Endothelial cell of umbilical vein (primary cell): ENCODE measurements around the gene DYRK1A. TPM values are rescaled to one million over a fixed set of nuclear protein-coding genes. Genes with fewer than 3 reads are reported as not detected.

Source experiments
- BruUV-seq: library from RNA; stranded (reverse); fragments of 400-500 nt; replicated peaks from 2 replicates; lab custom pipeline; 2021; lab: Mats Ljungman, UMichigan
- CTCF ChIA-PET: fragments of 300-600, 350-600 bp; sonication (Branson Sonifier 250); formaldehyde crosslinking; loops from one replicate; lab custom pipeline; 2021; ENCODE audit warnings: antibody characterized with exemption, inconsistent platforms; lab: Charles Lee
- POLR2A ChIA-PET: fragments of 300-600, 350-600 bp; sonication (Branson Sonifier 250); formaldehyde crosslinking; loops from one replicate; lab custom pipeline; 2021; ENCODE audit warnings: antibody characterized with exemption, inconsistent platforms; lab: Charles Lee
- DNase-seq: peaks from one replicate; pipeline ENCODE4 v3.0.0-alpha.2; 2011; ENCODE audit warnings: low read depth, low spot score
- FAIRE-seq: peaks from 2 replicates; lab custom pipeline; 2011; peaks lifted over from hg19 to GRCh38; lab: Jason Lieb, UNC
- H2AFZ ChIP-seq: 2 replicates; pipeline ENCODE4 v1.6.0; 2012; ENCODE audit warnings: low read depth, low read length, control low read depth, inconsistent platforms
- H3K27ac ChIP-seq: 2 replicates; pipeline ENCODE4 v1.5.1; 2011; ENCODE audit warnings: low read depth, mild to moderate bottlenecking, control low read depth, low read length, moderate library complexity; ENCODE audit not compliant: insufficient read depth
- H3K27me3 ChIP-seq, 2 experiments: 2 replicates each; pipeline versions ENCODE4 v1.6.0 to v1.6.1; 2011; ENCODE audit warnings: low read length in 2 of 2, mixed read lengths in 1 of 2; ENCODE audit not compliant: control insufficient read depth in 2 of 2, insufficient read depth in 2 of 2
- H3K36me3 ChIP-seq, 2 experiments: 2 replicates in 1 of 2; 3 replicates in 1 of 2; pipeline ENCODE4 v1.5.1; 2011; ENCODE audit warnings: low read length in 2 of 2, mild to moderate bottlenecking in 1 of 2, moderate library complexity in 1 of 2; ENCODE audit not compliant: control insufficient read depth in 2 of 2, insufficient read depth in 2 of 2; ENCODE audit errors: extremely low read depth in 1 of 2
- H3K4me1 ChIP-seq: 3 replicates; pipeline ENCODE4 v1.5.1; 2011; ENCODE audit warnings: mild to moderate bottlenecking, low read length; ENCODE audit not compliant: control insufficient read depth, insufficient read depth; ENCODE audit errors: extremely low read depth
- H3K4me2 ChIP-seq: 2 replicates; pipeline ENCODE4 v1.6.1; 2011; ENCODE audit warnings: low read length, control low read depth, mixed read lengths; ENCODE audit not compliant: insufficient read depth
- H3K4me3 ChIP-seq, 3 experiments: fragments of 200-600 bp in 1 of 3; sonication (generic), shearing (Covaris generic) in 1 of 3; replicated peaks in 1 of 3; 2 replicates each; pipeline ENCODE4 v1.5.1; 2011 to 2016; ENCODE audit warnings: control low read depth in 3 of 3, low read length in 3 of 3, mild to moderate bottlenecking in 2 of 3, inconsistent platforms in 1 of 3, low read depth in 1 of 3, moderate library complexity in 1 of 3; ENCODE audit not compliant: insufficient read depth in 1 of 3
- H3K79me2 ChIP-seq: 2 replicates; pipeline ENCODE4 v1.6.0; 2012; ENCODE audit warnings: low read length, inconsistent platforms; ENCODE audit not compliant: control insufficient read depth, insufficient read depth
- H3K9ac ChIP-seq: replicated peaks from 2 replicates; pipeline ENCODE3; 2011; ENCODE audit warnings: low read length, control low read depth; ENCODE audit not compliant: insufficient read depth; ENCODE audit errors: extremely low read depth
- H3K9me1 ChIP-seq: replicated peaks from 3 replicates; pipeline ENCODE4 v1.6.0; 2011; ENCODE audit warnings: mild to moderate bottlenecking, low read length; ENCODE audit not compliant: control insufficient read depth, insufficient read depth; ENCODE audit errors: extremely low read depth
- H3K9me3 ChIP-seq: replicated peaks from 2 replicates; pipeline ENCODE4 v1.5.1; 2012; ENCODE audit warnings: low read length, inconsistent platforms; ENCODE audit not compliant: control insufficient read depth, insufficient read depth
- H4K20me1 ChIP-seq: replicated peaks from 2 replicates; pipeline ENCODE3; 2011; ENCODE audit warnings: mild to moderate bottlenecking, low read length; ENCODE audit not compliant: control insufficient read depth, insufficient read depth; ENCODE audit errors: extremely low read depth
- EZH2 ChIP-seq: IDR thresholded peaks from 2 replicates; pipeline ENCODE4 v1.6.1; 2012; ENCODE audit warnings: borderline replicate concordance, low read depth, mild to moderate bottlenecking, moderate library complexity, low read length, inconsistent platforms; ENCODE audit not compliant: severe bottlenecking
- FOS ChIP-seq: IDR thresholded peaks from 2 replicates; pipeline ENCODE4 v1.6.1; 2011; ENCODE audit warnings: mild to moderate bottlenecking, low read length, moderate library complexity, borderline replicate concordance; ENCODE audit not compliant: insufficient read depth
- GATA2 ChIP-seq: IDR thresholded peaks from 2 replicates; pipeline ENCODE4 v1.7.0; 2011; ENCODE audit warnings: low read depth, mild to moderate bottlenecking, moderate library complexity, mixed read lengths, low read length; ENCODE audit not compliant: insufficient read length, insufficient read depth
- JUN ChIP-seq: IDR thresholded peaks from 2 replicates; pipeline ENCODE4 v1.6.1; 2011; ENCODE audit warnings: borderline replicate concordance, low read depth; ENCODE audit not compliant: insufficient read length, insufficient read depth
- MYC ChIP-seq: IDR thresholded peaks from one replicate; pipeline ENCODE4 v1.6.1; 2011; ENCODE audit warnings: mild to moderate bottlenecking, low read depth, low read length
- POLR2A ChIP-seq: IDR thresholded peaks from 2 replicates; pipeline ENCODE4 v1.6.1; 2012; ENCODE audit warnings: low read depth, mild to moderate bottlenecking, control low read depth, low read length
- POLR2AphosphoS5 ChIP-seq: IDR thresholded peaks from 2 replicates; pipeline ENCODE4 v1.6.1; 2012; ENCODE audit warnings: low read depth, mild to moderate bottlenecking, control low read depth, low read length, moderate library complexity; ENCODE audit not compliant: insufficient read depth
- dilution Hi-C: fragments of 300-500 bp; cut with MboI; formaldehyde crosslinking; loops from one replicate; pipeline ENCODE4 v1.15.0; 2019; ENCODE audit warnings: low sequenced_read_pairs; ENCODE audit not compliant: extremely low pct_ligation_motif_present
- intact Hi-C: fragments of 100-400 bp; cut with micrococcal nuclease; formaldehyde crosslinking; loops from one replicate; pipeline ENCODE4 v1.10.0; 2022
- polyA plus RNA-seq, 4 experiments: library from polyadenylated mRNA; depleted of rRNA in 3 of 4; stranded (reverse) in 3 of 4; unstranded in 1 of 4; fragments of >200 nt; gene quantifications; 2 replicates each; pipeline versions ENCODE4 v1.2.1 to v1.2.3, GENCODE V29; 2011 to 2012; ENCODE audit warnings: missing spikeins in 1 of 4
- total RNA-seq: library from RNA; stranded (reverse); gene quantifications from 2 replicates; pipeline ENCODE4 v1.2.3, GENCODE V29; 2021
- TF ChIP-seq, protein P1 (sequence below), 2 donors: IDR thresholded peaks; 1 replicate in 1 of 2; 2 replicates in 1 of 2; pipeline ENCODE4 v1.5.1; 2011; ENCODE audit warnings: low read length in 2 of 2, mild to moderate bottlenecking in 2 of 2, moderate library complexity in 2 of 2, control low read depth in 1 of 2, inconsistent platforms in 1 of 2, low read depth in 1 of 2; ENCODE audit not compliant: insufficient read depth in 1 of 2; ENCODE audit errors: extremely low read depth in 1 of 2
- TF ChIP-seq, protein P2 (sequence below): IDR thresholded peaks from 2 replicates; pipeline ENCODE4 v1.6.1; 2011; ENCODE audit not compliant: insufficient read depth, insufficient read length

Gene DYRK1A
- total and polyA plus RNA-seq, 2 donors (not counting 3 experiments of a cell fraction or from before 2014, with no cell fraction given): 51.8 to 53.7 TPM

DNA sequence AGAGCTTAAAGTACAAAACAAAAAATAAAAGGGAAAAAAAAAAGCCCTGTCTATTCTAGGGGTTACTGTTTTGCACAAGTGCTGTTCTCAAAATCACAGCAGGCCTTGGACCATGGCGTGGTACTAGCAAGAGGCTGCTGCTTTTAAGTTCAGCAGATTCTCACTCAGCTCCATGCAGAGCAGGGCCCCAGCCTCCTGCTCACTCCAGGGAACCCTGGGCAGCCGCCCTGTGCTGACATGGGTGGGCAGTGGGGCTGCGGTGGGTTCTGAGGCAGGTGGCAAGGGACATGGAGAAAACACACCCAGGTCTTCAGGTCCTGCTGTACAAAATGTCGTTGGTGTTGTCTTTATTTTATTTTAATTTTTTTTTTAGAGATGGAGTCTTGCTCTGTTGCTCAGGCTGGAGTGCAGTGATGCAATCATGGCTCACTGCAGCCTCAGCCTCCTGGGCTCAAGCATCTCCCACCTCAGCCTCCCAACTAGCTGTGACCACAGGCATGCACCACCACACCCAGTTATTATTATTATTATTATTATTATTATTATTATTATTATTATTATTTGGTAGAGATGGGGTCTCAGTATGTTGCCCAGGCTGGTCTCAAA is 170.9 kb downstream of the DYRK1A start:
- Histone ChIP-seq H4K20me1 (no peaks in the 10 kb centered on the region), H3K27me3 (peaks cover 6 to 9% of the 10 kb centered on the region in 2 experiments), H3K36me3 (no peaks in the 10 kb centered on the region), H3K9me3 (no peaks in the 10 kb centered on the region), H3K27ac (no peak overlapping the region), H3K4me2 (no peak overlapping the region), H3K9ac (no peak overlapping the region), H3K79me2 (no peaks in the 10 kb centered on the region), H3K4me1 (no peaks in the 10 kb centered on the region), H3K4me3 (no peak overlapping the region), H3K9me1 (no peaks in the 10 kb centered on the region), H2AFZ (no peak overlapping the region)
- dilution Hi-C loops: no loop called here
- intact Hi-C loops: no loop called here
- ChIA-PET POLR2A (no interaction called here), CTCF (no interaction called here)
- BruUV-seq: no TSS peak
- DNase-seq (no peak), FAIRE-seq (no peak)
- TF ChIP-seq, protein P1, sequence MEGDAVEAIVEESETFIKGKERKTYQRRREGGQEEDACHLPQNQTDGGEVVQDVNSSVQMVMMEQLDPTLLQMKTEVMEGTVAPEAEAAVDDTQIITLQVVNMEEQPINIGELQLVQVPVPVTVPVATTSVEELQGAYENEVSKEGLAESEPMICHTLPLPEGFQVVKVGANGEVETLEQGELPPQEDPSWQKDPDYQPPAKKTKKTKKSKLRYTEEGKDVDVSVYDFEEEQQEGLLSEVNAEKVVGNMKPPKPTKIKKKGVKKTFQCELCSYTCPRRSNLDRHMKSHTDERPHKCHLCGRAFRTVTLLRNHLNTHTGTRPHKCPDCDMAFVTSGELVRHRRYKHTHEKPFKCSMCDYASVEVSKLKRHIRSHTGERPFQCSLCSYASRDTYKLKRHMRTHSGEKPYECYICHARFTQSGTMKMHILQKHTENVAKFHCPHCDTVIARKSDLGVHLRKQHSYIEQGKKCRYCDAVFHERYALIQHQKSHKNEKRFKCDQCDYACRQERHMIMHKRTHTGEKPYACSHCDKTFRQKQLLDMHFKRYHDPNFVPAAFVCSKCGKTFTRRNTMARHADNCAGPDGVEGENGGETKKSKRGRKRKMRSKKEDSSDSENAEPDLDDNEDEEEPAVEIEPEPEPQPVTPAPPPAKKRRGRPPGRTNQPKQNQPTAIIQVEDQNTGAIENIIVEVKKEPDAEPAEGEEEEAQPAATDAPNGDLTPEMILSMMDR (IDR thresholded peaks at IDR 0.05; ENCODE audit: extremely low read depth in 1 of 2, insufficient read depth in 1 of 2, low read depth in 1 of 2, low read length in 2 of 2): no peak
- no peak for TF ChIP-seq FOS
- no peak for TF ChIP-seq GATA2
- TF ChIP-seq, protein P2, sequence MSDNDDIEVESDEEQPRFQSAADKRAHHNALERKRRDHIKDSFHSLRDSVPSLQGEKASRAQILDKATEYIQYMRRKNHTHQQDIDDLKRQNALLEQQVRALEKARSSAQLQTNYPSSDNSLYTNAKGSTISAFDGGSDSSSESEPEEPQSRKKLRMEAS: no peak
- TF ChIP-seq POLR2A: no peak
- no peak for TF ChIP-seq EZH2
- no peak for TF ChIP-seq POLR2AphosphoS5
- TF ChIP-seq JUN: no peak
- TF ChIP-seq MYC: no peak
